Loucy (cell line): ENCODE measurements around the gene MTHFD1.

ENCODE experiments used
- CTCF ChIP-seq: fragments of 200-600 bp; sonication (generic); conservative IDR thresholded peaks from 2 replicates; pipeline ENCODE4 v1.5.1; 2014; ENCODE audit warnings: mild to moderate bottlenecking, antibody characterized with exemption, low read length
- EZH2phosphoT487 ChIP-seq: fragments of 200-600 bp; IDR thresholded peaks from 2 replicates; pipeline ENCODE4 v1.6.1; 2018; ENCODE audit warnings: antibody characterized with exemption, mild to moderate bottlenecking, moderate library complexity, borderline replicate concordance

- no peak for TF ChIP-seq CTCF
- TF ChIP-seq EZH2phosphoT487 = no peak
Measured at GRCh38 chr14:64438181-64438841, 50.2 kb downstream of the MTHFD1 start.
